Activated CD4-positive, alpha-beta T cell treated with anti-CD3 and anti-CD28 coated beads for 4 hours (primary cell): Measurements from ENCODE around the gene WDR87.
A peak's percentile ranks its signal among the peaks of the same experiment; 100 is the strongest.

Experiments
- DNase-seq, 2 donors: peaks; one replicate each; pipeline ENCODE4 v3.0.0-alpha.2; 2020

Gene WDR87

DNA sequence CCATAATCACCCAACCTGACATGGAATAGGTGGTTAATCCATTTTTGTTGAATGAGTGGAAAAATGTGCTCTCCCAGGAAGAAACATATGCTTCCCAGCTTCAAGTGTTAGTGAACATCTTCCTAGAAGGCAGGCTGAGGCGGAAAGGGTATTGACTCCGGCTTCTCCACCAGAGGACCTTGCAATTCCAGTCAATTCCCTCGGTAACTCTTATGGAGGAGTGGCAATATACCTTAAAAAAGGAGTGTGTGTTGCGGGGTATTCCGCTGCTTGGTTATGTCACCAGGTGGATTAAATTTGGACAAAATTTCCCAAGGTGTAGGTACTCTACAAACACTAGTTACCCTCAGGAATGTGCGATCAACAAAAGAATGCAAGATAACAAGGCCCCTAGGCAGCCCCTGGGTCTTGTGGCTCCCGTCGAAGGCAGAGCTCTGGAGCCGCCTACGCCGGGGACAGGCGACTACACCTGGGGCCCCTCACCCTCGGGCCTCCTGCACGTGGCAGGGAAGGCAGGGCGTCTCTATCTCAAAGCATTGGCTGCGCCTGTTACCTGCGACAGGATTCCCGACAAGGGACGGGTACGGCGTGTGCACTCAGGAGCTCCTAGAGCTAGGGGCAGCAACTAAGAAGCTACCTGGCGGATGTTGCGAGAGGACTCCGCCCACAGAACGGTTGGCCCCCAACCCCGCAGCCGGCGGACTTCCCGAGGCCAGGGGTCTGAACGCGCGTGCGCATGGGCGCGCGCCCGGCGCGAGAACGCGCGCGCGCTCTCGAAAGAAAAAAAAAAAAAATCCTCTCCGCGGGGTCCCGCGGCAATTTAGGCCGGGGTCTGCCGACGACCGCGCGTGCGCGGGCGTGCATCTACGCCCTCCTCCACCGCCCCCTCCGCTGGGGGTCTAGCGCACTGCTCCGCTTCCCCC lies at the start of gene WDR87:
TSS of gene WDR87 (minus strand) at position 649 of the 923 bp plus-strand sequence. CDS start 8,355 bp downstream, outside the sequence.
- peak; percentile 27 to 33 for DNase-seq

DNA sequence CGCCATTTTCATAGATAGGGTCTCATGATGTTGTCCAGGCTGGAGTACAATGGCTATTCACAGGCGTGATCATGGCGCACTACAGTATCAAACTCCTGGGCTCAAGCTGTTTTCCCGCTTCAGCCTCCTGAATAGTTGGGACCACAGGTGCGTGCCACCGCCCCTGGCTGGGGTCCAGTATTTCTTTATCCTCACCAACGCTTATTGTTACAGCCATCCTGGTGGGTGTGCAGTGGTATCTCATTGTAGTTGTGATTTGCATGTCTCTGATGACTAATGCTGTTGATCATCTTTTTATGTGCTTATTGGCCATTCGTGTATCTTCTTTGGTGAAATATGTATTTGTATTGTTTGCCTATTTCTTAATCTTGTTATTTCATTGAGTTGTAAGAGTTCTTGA lies 49.6 kb upstream of the WDR87 start:
- DNase-seq: no peak

DNA sequence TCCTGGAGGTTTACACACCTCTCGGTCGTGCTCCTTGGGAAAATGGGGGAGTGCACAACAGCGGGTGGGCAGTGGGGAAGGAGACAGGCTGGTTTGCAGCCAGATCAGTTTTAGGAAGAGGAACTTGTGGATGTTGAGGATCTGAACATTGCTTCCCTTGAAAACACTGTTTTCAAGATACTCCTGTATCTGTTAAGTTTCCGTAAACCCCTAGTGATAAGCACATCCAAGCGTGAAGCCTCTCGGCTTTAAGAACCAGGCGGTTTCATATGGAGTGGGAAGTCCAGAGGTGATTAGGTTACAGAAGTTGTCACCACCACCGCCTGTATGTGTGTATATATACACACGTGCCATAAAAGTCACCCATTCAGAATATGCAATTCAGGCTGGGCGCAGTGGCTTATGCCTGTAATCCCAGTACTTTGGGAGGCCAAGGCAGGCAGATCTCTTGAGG lies 48.1 kb upstream of the WDR87 start:
- no peak for DNase-seq

DNA sequence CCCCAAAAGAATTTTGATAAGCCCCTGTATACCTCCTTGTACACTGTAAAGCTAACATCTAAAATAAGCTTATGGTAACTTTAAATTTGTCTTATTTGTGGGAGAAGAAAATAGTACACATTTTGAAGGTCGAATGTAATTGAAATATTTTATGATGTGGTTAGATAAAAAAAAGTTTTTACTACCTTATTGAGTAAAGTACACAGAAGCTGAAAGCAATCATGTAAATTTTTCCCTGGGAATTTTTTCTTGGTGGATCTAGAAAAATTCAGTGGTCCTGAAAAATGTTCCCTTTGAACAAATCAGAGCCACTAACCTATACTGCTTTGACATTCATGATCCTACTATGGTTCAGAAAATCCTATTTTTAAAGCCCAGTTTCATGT lies 47.5 kb upstream of the WDR87 start:
- no peak for DNase-seq

DNA sequence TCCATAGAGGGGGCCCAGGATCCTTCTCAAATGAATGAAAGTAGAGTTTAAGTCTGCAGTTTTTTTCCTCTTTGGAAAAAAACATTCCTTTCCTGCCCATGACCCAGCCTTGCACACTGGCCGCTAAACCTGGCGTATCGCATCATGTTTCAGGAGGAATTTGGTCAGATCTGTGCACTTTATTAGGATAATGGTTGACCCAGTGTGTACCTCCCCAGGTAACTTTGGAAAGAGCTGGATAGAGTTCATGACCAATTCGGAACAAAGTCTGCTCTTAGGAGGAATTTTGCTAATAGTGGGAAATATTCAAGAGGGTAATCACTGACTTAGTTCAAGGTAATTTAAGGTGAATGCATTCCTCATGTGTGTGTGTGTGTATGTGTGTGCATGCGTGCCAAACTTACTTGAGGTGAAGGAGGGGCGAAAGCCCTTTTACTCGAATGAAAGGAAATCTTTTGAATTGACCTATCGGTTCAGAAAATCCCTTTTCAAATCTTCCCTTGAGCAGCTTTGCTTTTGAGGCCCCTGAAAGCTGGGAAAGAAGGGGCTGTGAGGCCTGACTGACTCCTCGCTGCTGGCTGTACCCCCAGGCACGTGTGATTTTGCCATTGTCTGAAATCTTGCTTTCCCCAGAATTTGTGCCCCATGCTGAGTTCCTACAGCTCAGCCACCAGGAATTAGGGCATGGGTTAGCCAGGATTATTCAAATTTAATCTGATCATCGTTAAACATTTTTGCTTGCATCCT lies 47.0 kb upstream of the WDR87 start:
- no peak for DNase-seq

DNA sequence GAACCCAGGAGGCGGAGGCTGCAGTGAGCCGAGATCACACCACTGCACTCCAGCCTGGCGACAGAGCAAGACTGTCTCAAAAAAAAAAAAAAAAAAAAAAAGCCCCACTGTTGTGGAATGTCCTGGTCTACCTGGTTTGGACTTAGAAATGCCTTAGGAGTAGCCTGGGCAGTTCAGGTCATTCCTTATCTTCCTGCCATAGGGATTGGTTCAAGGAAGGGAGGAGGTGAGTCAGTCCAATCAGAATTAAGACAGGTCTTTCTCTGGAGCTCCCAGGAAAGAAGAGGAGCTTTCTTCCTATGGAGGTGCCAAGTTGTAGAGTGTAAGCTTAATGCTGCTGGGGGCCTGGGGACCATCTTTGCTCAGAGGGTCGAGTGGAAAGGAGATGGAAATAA lies 45.4 kb upstream of the WDR87 start:
- no peak for DNase-seq

DNA sequence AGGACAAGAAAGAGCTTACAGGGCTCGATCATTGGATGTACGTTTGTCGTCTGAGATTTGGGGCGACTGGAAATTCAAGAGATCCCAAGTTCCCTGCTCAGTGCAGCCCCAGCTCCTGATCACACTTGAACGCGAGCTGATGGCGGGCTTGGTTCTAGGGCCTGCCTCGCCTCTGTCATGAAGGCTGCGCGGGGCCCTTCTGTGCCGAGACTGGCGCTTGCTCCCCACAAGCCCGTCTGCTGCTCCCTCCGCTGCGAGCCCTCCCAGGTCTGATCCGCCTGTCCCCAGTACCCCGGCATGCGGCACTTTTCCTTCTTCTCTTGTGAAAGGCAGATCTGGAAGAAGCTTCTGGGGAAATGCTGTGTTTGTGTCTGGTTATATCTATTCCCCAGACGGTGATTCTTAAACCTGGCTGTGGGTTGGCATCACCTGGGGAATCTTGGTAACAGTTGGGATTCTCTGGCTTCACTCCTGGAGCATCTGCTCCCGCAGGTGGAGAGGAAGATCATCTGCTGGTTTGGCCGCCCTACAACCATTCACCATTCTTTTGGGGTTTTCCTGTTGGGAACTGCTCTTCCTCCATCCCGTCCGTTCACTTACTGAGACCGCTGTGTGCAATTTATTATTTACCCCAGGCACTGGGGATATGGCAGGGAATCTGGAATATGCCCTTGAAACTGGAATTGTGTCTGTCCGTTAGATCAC lies 44.2 kb upstream of the WDR87 start:
- no peak for DNase-seq

DNA sequence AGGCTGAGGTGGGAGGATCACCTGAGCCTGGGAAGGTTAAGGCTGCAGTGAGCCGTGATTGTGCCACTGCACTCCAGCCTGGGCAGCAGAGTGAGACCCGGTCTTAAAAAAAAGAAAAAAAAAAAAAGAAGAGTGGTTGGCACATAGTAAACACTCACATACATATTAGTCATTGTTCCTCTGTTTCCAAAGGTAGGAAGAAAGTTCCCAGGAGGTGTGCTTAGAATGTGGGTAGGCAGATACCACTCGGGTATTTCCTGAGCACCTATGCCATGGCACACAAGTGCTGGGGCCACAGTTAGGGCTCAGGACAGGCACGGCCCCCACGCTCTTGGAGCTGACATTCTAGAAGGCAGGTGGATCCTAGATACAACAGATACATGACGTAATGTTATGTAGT lies 42.0 kb upstream of the WDR87 start:
- no peak for DNase-seq

DNA sequence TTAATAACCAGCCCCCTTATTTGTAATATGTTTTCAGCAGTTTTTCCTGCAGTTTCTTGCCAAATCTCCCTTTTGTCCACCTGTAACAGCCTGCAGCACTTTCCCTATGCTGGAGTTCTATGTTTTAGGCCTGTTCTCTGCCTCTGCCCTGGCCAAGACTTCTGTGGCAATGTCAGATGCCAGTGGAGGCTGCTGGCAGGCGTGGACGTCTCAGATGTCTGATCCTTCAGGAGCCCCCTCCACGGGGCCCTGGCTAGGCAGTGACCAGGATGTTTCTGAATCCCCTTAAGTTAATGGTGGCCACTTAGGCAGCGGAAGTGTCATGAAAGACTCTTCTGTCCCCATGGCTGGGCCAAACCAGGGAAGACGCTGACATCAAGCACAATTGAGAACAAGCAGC lies 41.4 kb upstream of the WDR87 start:
- DNase-seq: no peak

DNA sequence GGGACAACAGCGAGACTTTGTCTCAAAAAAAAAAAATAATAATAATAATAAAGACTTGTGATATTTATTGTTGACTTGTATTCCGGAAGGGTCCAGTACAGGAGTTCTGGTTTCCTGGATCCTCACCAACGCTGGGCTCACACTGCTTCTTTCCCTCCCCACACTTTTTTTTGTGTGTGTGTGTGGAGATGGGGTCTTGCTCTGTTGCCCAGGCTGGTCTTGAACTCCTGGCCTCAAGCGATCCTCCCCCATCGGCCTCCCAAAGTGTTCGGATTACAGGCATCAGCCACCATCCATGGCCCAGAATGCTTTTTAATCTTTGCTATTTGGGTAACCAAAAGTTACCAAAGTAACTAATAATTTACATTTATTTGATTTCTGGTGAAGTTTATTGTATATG lies 39.7 kb upstream of the WDR87 start:
- no peak for DNase-seq

DNA sequence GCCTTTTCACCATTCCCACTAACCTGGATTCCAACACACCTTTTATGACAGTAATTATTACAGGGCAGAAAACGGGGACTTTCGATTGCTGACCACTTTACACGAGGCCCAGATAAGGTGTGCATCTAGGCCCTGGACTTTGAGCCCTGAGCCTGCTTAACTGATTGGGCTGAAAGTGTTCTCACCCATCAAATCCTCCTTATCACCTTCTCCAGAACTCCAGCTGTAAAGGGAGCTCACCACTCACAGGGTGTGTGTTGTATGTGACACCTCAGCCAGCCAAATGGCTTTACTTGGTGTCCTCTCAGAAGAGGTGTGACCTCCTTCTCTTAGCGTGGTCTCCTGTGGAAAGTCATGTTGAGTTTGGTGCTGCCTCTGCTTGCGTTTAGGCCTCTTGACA lies 37.1 kb upstream of the WDR87 start:
- no peak for DNase-seq

DNA sequence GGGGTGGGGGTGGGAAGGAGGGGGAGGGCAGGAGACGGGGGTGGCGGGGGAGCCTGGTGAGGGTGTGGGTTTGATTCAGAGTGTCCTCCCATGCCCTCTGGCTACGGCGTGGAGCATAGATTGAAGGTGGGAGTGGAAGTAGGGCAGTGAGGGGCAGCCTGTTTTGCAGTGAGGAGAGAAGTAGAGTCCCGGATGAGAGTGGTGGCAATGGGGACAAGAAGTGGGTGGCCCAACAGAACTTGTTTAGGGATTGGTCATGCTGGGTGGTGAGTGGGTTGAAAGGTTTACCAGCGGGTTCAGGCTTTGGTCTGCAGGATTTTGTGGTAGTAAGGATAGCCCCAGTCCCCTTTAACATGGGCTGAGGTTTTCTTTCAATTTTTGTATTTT lies 36.1 kb upstream of the WDR87 start:
- no peak for DNase-seq

DNA sequence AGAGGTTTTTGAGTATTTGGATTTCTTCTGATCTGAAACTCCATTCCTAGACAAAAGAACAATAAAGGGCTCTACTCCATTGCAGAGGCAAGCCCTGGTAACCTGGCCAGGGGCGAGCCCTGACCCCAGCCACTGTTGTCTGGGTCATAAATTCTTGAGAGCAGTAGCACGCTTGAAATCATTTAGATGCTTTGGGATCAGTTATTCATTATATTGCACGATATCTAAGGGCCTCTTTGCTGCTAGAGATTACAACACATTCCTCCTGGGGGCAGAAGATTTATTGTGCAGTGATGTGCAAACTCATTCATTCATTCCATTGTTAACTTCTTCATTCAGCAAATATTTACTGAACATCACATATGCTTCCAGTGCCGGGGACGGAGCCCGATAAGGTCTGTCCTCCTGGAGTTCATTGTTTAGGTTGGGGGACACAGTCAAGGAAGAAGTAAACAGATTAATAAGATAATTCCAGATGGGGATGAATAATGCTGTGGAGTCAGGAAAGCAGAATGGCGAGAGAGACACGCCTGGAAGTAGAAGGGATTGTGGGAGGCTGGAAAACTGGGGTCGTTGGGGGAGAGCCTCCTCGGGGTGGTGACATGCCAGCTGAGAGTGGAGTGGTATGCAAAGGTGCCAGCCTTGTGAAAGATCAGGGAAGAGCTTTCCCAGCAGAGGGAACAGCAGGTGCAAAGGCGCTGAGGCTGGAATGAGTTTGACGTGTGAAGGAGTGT lies 35.6 kb upstream of the WDR87 start:
- no peak for DNase-seq

DNA sequence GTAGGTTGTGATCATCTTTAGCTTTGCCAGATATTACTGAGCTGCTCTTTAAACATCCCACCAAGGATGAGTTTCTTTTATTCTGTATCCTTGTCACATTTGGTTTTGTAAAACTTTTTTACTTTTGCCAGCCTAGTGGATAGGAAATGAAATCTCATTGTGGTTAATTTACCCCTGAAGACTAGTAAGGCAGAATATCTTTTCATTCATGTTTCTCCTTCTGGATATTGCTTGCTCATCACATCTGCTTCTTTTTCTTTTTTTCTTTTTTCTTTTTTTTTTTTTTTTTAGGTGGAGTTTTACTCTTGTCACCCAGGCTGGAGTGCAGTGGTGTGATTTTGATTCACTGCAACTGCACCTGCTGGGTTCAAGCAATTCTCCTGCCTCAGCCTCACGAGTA lies 32.0 kb upstream of the WDR87 start:
- no peak for DNase-seq

DNA sequence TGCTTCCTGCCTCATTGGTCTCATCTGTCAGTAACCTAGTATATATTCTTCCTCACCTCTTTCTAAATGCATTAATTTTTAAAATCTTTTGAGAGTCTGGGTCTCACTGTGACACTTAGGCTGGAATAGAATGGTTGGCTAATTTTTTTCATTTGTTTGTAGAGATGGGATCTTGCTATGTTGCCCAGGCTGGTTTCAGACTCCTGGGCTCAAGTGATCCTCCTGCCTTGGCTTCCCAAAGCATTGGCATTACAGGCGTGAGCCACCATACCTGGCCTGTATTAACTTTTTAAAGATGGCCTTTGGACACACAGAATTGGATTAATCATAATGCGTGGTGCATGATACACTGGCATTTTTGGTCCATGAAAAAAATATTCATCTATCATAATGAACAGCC lies 30.5 kb upstream of the WDR87 start:
- no peak for DNase-seq

DNA sequence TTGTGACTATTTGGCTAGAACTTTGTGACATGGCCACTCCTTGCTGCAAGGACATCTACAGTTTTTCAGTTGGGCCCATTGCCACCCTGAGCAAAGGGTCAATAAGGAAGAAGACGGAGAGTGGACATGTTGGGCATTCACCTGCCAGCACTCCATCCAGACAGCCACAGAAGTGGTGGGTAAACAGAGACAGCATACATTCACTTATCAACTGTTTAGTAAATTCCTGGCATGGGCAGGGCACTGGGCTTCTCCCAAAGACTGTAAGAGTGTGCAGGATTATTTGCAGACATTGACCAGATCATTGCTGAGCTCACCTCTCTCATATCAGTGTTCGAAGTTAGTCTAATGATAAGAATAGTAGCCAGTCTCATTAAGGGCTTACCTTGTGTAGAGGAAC lies 29.8 kb upstream of the WDR87 start:
- no peak for DNase-seq

DNA sequence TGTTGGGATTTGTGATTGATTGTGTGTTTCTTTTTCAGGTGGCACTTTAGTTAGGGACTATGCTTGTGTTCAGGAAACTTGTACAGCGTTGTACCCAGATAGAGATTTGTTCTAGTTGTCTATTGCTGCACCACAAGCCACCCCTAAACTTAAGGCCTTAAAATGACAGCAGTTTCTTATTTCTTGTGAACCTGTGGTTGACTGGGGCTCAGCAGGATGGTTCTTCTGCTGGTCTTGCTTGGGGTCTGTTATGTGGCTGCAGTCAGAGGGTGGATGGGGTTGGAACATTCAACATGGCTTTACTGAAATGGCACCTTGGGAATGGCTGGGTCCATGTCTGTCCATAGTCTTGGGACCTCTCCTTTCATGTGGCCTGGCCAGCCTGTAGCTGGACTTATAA lies 28.9 kb upstream of the WDR87 start:
- DNase-seq: no peak

DNA sequence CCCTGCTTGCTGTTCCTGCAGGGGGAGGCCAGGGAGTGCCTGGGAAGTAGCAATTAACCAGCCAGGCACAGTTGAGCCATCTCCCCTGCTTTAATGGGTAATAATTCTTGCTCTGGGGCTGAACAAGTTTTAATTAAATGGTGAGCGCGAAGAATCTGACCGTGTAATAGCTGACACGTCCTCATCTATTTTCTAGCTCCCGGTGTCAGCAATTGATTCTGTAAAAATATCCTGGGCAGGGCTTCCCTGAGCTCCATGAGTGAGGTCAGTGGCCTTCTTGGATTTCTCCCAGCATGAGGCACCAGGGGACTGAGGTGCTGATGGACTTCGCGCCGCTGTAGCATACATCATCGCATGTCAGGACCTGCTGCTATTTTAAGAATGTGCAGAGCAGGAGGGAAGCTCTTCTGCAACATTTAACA lies 27.6 kb upstream of the WDR87 start:
- no peak for DNase-seq

DNA sequence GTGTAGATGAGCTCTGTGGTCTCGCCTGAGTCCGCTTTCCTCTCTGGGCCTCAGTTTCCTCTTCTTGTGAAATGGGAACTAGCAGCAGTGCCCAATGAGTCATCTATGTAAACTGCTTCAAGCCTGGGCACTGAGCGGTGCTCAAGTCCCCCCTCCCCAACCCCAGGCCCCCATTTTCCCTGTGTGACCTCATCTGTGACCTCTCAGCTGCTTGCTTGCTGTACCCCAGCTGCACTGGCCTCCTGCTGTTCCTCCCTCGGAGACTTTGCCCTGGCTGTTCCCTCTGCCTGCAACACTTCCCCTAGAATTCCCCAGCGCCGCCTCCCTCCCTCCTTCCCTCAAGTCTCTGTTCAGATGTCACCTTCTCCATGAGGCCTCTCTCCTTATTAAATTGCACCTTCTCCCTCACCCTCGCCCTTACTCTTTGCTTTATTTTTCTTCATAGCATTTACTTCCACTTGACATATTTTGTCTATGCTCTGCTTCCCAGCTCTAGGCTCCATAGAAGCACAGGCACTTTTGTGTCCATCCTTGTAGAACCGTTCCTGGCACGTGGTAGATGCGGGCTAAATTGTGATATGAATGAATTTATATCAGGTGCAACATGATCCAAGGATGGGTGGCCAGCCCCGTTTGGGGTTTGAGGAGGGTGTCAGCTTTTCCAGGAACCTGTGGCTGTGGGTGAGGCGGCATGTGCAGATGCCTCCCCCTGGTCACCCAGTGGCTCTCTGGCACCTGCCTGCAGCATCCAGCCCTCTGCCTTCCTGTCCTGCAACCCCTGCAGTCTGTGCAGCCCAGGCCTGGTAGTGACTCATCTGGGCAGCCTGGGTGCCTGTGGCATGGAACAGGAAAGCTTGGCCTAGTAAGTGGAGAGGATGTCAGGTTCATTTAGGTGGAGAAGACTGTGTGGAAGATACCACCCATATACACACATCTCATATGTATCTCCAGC lies 26.9 kb upstream of the WDR87 start:
- no peak for DNase-seq

DNA sequence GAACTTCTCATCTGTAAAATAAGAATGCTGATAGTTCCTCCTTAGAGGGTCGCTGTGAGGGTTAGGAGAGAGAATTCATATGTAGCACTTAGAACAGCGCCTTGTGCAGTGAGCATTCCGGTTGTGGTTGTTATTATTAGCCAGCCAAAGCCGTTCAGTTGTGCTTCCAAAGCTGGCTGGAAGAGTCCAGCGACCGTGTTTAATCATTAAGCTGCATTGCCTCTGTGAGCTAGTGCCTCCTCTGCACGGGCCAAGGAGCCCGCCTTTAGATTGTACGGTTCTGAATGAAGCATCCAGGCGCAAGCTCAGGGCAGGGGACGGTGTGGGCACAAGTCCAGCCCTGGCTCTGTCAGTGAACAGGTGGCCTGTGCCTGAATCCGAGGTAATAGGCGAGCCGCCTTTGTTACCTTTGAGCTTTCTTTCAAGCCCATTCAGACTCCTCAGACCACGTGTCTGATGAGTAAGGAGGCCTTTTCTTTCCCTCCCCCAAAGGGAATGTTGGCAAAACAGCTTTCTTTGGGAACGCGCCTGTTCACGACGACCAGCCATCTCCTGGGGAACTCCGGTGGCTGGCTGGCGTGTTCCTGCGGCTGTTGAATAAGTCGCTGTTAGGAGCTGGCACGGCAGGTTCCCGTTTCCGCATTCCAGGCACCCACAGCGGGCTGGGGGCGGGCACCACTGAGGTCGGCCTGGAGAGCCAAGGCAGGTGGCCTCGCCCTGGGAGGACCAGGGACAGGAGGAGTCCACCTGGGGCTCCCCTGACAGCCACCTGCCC lies 25.7 kb upstream of the WDR87 start:
- DNase-seq: no peak

DNA sequence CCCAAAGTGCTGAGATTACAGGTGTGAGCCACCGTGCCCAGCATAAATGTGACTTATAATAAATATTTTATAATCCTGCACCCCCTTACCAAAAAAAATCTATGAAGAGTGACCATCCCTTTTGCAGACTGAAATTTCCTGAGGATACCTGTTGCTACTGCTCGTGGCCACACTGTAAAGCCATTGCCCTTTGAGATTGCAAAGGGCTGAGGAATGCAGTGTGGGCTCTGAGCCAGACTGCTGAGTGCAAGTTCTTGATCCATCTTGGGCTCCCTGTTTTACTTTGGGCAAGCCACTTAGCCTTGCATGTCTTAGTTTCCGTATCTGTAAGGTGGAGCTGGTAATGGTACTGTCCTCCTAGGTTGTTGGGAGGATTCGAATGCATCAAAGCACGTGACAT lies 24.0 kb upstream of the WDR87 start:
- no peak for DNase-seq
